Lower leg skin (tissue), 3 donors: ENCODE data around the gene ERCC3.

Experiments used
- CTCF ChIP-seq, 3 donors: fragments of 450-650 bp; IDR thresholded peaks; one replicate each; pipeline ENCODE4 v1.5.1; 2016; ENCODE audit warnings: antibody characterized with exemption in 3 of 3, mild to moderate bottlenecking in 3 of 3, moderate library complexity in 2 of 3
- POLR2A ChIP-seq, 2 donors: fragments of 450-650 bp; IDR thresholded peaks; one replicate each; pipeline ENCODE4 v1.6.1; 2016 to 2017; ENCODE audit warnings: antibody characterized with exemption in 2 of 2, mild to moderate bottlenecking in 1 of 2, moderate library complexity in 1 of 2

DNA sequence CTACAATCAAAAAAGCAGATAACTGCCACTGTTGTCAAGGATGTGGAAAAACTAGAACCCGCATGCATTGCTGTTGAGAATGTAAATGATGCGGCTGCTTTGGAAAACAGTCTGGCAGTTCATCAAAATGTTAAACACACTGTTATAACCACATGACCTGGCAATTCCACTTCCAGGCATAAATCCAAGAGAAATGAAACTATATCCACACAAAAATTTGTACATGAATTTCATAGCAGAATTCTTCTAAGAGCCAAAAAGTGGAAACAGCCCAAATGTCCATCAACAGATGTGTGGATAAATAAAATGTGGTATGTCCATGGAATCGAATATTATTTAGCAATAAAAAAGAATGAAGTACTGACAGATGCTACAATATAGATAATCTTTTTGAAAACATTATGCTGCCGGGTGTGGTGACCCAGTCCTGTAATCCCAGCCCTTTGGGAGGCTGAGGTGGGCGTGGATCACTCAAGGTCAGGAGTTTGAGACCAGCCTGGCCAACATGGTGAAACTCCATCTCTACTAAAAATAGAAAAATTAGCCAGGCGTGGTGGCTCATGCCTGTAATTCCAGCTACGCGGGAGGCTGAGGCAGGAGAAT lies 32.0 kb downstream of the ERCC3 start:
- TF ChIP-seq CTCF (IDR thresholded peaks at IDR 0.05) (no peak), POLR2A (IDR thresholded peaks at IDR 0.05) (no peak)
